KMS-11 (cell line): ENCODE data around the gene SDHB.

Experiments used
- H2AFZ ChIP-seq: fragments of 200-600 bp; sonication (generic); 2 replicates; pipeline ENCODE4 v1.6.1; 2016; ENCODE audit warnings: antibody characterized with exemption, mixed run types, low read depth
- H3K27ac ChIP-seq: fragments of 200-600 bp; sonication (generic); 2 replicates; pipeline ENCODE4 v1.6.1; 2016; ENCODE audit warnings: mild to moderate bottlenecking, mixed run types
- H3K27me3 ChIP-seq: fragments of 200-600 bp; sonication (generic); 2 replicates; pipeline ENCODE4 v1.6.1; 2017; ENCODE audit warnings: mild to moderate bottlenecking, low read depth, mixed run types, moderate library complexity; ENCODE audit not compliant: insufficient read depth
- H3K36me3 ChIP-seq: fragments of 200-600 bp; sonication (generic); 2 replicates; pipeline ENCODE4 v1.6.1; 2017; ENCODE audit warnings: mild to moderate bottlenecking, mixed run types; ENCODE audit not compliant: insufficient read depth
- H3K4me1 ChIP-seq: fragments of 200-600 bp; sonication (generic); 2 replicates; pipeline ENCODE4 v1.6.1; 2016; ENCODE audit warnings: mild to moderate bottlenecking, low read depth, mixed run types; ENCODE audit not compliant: poor library complexity, severe bottlenecking
- H3K4me2 ChIP-seq: fragments of 200-600 bp; sonication (generic); 2 replicates; pipeline ENCODE4 v1.7.0; 2016; ENCODE audit warnings: mild to moderate bottlenecking, mixed run types
- H3K4me3 ChIP-seq: fragments of 200-600 bp; sonication (generic); IDR thresholded peaks from 2 replicates; pipeline ENCODE4 v1.6.1; 2017; ENCODE audit warnings: low read depth, low read length, mixed read lengths; ENCODE audit not compliant: insufficient read depth
- H3K79me2 ChIP-seq: fragments of 200-600 bp; sonication (generic); 2 replicates; pipeline ENCODE4 v1.6.1; 2016; ENCODE audit warnings: low read depth, mixed run types; ENCODE audit not compliant: insufficient read depth
- H3K9ac ChIP-seq: fragments of 200-600 bp; sonication (generic); 2 replicates; pipeline ENCODE4 v1.6.1; 2016; ENCODE audit warnings: mild to moderate bottlenecking, mixed run types
- H4K20me1 ChIP-seq: fragments of 200-600 bp; sonication (generic); 2 replicates; pipeline ENCODE4 v1.6.1; 2016; ENCODE audit warnings: mild to moderate bottlenecking, mixed run types; ENCODE audit not compliant: insufficient read depth
- CTCF ChIP-seq: fragments of 200-600 bp; sonication (generic); conservative IDR thresholded peaks from 2 replicates; pipeline ENCODE4 v1.6.1; 2017; ENCODE audit warnings: low read depth, mild to moderate bottlenecking, antibody characterized with exemption, low read length, moderate library complexity, mixed read lengths

Gene SDHB

GRCh38 chr1:17068789-17069188 lies 15.0 kb upstream of the SDHB start:
- Histone ChIP-seq H3K36me3 (no peaks in the 10 kb centered on the region), H3K4me3 (no peak overlapping the region), H3K27me3 (peaks cover 49% of the 10 kb centered on the region; the same call in 1 of the 2 replicates), H4K20me1 (no peaks in the 10 kb centered on the region), H3K4me1 (no peaks in the 10 kb centered on the region), H3K9ac (no peak overlapping the region), H3K79me2 (no peaks in the 10 kb centered on the region), H3K27ac (no peak overlapping the region), H3K4me2 (no peak overlapping the region), H2AFZ (no peak overlapping the region)
- no peak for TF ChIP-seq CTCF

GRCh38 chr1:17067465-17068240 lies 13.8 kb upstream of the SDHB start:
- Histone ChIP-seq H3K4me3 (no peak overlapping the region), H3K27ac (no peak overlapping the region), H3K36me3 (no peaks in the 10 kb centered on the region), H3K9ac (no peak overlapping the region), H4K20me1 (no peaks in the 10 kb centered on the region), H3K4me1 (no peaks in the 10 kb centered on the region), H3K79me2 (no peaks in the 10 kb centered on the region), H3K4me2 (no peak overlapping the region), H2AFZ (no peak overlapping the region), H3K27me3 (peaks cover 52% of the 10 kb centered on the region; the same call in 1 of the 2 replicates)
- no peak for TF ChIP-seq CTCF

- Histone ChIP-seq H4K20me1 (no peaks in the 10 kb centered on the region), H3K4me3 (no peak overlapping the region), H3K79me2 (no peaks in the 10 kb centered on the region), H3K36me3 (no peaks in the 10 kb centered on the region), H3K4me2 (no peak overlapping the region), H3K27ac (no peak overlapping the region), H3K4me1 (no peaks in the 10 kb centered on the region), H3K9ac (no peak overlapping the region), H2AFZ (no peak overlapping the region), H3K27me3 (peaks cover 51% of the 10 kb centered on the region; the same call in 1 of the 2 replicates)
- no peak for TF ChIP-seq CTCF
Observed at GRCh38 chr1:17067069-17067426, 13.2 kb upstream of the SDHB start.

- no peak for TF ChIP-seq CTCF
- Histone ChIP-seq H3K4me3 (no peak overlapping the region), H3K4me2 (no peak overlapping the region), H2AFZ (no peak overlapping the region), H3K4me1 (no peaks in the 10 kb centered on the region), H3K79me2 (no peaks in the 10 kb centered on the region), H3K27ac (no peak overlapping the region), H3K27me3 (peaks cover 55% of the 10 kb centered on the region; the same call in 1 of the 2 replicates), H4K20me1 (no peaks in the 10 kb centered on the region), H3K9ac (no peak overlapping the region), H3K36me3 (no peaks in the 10 kb centered on the region)
Observed at GRCh38 chr1:17066361-17067068, 12.7 kb upstream of the SDHB start.
